Measurements from ENCODE around the gene PLEKHG4B.

PLEKHG4B gene

DNA sequence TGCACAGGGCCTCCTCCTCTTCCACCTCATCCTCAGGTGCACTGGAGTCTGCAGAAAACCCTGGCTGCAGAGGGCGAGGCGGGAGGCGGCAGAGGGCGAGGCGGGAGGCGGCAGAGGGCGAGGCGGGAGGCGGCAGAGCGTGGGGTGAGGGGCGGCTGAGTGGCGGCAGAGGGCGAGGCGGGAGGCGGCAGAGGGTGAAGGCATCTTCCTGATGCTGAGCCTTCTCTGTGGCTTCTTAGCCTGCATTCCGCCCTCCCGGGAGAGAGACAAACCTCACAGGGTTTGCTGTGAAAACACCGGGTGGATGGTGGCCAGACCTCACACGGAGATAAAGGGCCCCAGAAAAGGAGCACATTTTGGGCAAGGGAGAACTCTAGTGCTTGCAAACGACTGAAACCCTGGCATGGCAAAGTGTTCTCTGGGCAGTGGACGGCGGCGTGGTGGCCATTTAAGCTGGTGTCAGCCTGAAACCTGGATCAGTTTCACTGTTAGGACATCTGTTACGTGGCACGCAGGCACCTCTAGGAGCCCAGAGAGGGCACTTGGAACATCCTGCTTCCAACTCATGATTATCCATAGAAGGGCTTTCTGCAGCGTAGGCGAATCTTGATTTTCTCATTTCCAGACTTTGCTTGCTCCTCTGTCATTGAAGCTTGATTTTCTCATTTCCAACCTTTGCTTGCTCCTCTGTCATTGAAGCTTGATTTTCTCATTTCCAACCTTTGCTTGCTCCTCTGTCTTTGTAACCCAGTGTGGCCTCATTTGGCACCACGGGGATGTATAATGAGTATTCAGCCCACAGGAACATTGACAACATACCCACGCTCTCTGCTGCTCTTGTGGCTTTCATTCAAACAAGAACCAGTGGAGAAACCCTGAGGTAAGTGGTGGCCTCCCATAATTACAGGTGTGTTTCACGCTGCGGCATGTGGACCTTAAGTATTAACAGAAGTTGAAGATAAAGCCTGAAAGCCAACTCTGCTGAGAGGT lies 16.3 kb upstream of the PLEKHG4B start:
- DNase-seq, result no peak

DNA sequence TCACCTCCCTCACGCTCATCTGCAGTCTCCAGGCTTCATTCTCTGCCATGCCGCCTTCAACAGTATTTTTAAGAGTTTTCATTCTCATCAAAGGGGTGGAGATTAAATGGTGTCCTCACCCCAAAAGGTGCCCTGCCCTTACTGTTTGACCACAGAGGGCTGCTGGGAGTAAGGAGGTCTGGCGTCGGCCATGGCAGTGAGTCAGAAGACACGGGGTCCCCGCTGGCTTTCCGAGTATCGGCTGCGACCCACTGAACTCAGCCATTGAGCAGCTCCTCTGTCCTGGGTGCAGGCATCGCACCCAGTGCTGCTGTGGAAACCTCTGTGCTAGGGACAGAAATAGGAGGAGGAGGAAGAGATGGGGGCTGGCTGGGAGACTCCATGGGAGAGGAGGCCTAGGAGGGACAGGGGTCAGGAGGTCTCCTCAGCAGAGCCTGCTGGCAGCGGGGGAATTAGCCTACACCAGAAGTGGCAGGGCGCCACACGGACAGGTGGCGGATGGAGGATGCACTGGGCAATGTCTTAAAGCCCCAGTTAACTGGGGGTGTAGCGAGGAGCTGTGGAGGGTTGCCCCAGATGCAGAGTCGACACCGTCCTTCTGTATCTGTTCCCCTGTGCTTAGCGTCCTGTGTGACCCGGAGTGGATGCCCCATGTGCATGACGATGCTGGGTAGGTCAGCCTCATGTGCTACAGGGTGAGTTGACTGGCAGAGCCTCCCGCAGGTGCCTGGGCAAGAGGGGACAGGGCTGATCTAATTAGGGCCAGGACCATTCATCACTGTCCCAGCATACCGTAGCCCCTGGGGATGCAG lies 15.4 kb upstream of the PLEKHG4B start:
- DNase-seq, result no peak

DNA sequence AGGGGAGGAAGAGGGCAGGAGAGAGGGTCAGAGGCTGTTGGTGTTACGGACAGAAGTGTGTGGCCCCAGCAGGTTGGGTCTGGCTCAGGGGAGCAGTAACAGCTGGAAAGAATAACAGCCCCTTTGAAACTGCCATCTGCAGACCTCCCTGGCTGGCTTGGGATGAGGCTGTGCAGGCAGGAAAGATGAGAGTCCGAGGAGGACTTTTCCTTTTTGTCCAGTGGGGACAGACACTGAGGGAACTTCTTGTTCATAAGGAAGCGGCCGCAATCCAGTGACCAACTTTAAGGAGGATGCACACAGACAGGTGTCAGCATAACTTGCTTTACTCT lies 14.8 kb upstream of the PLEKHG4B start:
- DNase-seq, result no peak

DNA sequence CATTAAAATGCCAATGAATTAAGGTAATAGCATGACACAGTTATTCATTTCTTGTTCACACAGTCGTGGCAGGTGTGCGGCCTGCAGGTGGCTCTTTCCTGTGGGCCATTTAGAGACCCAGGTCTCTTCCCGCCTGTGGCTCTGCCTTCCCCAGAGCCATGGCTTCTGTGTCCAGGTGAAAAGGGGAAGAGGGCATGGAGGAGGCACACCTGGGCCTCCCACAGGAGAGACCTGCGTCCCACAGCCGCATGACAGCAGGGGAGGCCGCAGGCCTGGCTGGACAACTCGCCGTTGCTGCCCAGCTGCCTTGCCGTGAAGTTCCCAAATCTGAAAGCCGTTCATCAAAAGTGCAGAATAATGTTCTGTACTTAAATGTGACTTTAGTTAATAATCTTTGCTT lies 14.4 kb upstream of the PLEKHG4B start:
- no peak for DNase-seq

DNA sequence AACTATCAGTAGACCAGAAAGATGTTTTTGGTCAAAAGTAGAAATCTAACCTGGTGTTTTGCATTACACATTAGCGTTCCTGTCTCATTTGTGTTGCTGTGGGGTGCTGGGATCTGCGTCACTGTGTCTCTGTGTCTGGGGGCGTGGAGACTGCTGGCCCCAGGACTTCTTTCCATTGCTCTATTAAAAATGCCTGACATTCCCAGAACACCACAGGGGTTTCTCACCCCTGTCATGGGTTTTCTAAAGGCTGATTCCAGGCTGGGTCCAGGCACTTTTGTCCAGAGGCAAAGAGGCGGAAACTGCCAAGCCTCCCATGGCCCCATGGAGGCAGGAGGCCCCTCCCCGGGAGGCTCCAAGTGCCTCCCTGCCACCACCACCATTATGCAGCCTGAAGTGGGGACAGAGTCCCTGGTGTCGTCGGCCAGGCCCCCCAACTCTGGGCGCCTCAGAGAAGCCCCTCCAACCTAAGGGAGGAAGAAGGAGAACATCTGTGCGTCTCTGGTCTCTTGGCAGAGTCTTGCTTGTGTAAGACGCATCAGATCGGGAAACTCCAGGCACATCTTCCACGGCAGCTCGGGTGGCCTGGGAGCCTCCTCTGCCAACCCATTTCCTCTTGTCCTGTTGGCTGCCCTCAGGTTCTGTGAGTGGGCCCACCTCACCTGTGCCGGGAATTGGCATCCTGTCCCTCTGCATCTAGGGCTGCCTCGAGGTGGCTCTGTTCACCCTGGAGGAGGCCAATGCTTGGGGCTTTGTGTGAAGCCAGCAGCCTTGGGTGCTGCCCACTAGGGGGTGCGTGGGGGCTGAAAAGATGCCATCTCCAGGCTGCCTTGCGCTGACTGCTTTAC lies 13.8 kb upstream of the PLEKHG4B start:
- no peak for DNase-seq

DNA sequence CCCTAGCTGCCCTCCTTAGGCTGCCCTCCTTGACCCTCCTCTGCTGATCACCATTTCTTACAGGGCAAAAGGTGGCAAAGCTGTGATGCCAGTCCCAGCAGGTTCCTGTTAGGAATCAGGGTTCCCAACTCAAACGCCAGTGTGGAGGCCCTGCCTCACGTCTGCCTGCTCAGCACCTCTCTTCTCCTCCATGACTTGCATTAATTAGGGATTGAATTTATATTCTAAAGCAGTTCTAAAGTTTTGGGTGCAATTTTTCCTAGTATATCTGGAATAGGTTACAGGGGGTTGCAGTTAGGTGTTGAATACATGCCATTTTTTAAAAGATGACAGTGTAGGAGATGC lies 13.2 kb upstream of the PLEKHG4B start:
- DNase-seq, result no peak

DNA sequence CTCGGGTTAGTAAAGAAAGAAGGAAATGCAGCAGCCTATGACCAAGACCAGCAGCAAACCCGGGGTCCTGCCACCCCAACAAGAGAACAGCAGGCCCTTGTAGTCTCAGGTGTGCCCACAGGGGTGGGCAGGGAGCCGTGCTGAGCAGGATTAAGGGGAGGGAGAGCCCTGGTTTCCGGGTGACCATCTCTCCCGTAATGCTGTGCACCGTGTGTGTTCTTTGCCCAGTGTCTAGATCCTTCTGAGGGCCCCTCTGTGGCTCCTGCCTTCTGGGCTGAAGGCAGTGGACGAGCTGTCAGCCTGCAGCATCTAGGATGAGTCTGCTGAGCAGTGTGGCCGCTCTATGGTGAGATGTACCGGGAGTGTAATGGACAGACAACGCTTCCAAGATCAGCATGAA lies 12.7 kb upstream of the PLEKHG4B start:
- DNase-seq, result no peak

DNA sequence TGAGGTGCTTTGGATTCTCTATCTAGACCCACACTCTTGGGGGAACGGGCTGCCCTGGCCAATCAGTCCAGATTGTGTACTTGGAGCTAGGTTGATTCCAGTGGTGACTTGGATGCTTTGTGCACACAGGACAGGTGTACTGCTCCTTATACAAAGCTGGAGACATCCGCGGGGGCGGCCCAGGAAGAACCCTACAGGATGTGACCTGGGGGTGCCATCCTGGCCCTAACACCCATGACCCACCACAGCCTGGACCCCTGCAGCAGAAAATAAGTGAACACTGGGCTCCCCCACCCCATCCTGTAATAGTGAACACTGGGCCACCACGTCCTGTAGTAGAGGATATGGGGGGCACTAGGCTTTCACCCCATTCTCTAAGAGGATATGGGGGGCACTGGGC lies 12.1 kb upstream of the PLEKHG4B start:
- DNase-seq, result no peak

DNA sequence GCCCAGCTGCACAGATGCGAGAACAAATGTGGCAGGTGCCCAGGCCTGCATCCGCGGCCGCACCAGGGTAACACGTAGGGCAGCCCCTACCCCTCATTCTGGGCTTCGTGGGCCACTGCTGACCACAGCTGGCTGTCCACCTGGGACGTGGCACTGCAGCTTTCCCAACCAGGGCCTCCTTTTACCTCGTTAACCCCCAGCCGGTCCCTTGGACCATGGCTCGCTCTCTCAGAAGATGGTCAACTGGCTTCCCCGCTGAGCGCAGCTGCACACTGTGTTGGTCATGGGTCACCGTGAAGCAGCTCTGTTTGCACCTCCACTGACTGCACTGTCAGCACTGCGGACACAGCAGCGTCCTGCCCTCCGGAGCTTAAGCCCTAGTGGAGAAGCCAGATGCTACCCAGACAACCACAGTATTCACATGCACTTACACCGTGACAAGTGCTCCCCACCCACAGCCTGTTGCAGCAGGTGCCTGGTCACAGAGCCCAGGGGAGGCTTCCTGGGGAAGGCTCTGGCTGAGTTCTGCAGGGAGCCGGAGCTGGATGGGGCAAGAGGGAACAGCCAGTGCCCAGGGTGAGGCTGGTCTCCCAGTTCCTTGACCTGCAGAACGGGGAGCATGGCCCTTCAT lies 10.5 kb upstream of the PLEKHG4B start:
- DNase-seq, result no peak

DNA sequence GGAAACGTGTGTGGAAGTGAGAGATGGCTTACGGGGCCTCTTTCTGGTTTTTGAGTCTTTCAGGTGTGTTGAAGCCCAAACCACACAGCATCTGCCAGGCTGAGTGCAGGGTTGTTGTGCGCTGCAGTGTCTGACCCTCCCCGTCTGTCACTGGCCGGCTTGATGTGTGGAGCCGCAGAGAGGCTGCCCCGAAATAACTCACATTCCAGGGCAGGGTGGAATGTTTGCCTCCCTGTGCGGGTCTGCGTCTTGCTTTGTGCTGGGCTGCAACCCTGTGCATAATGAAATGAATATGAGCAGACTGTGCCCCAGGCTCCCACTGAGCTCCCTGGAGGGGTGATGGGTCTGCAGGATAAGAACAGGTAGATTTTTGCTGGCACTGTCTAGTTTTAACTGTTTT lies 9.9 kb upstream of the PLEKHG4B start:
- DNase-seq, result no peak

DNA sequence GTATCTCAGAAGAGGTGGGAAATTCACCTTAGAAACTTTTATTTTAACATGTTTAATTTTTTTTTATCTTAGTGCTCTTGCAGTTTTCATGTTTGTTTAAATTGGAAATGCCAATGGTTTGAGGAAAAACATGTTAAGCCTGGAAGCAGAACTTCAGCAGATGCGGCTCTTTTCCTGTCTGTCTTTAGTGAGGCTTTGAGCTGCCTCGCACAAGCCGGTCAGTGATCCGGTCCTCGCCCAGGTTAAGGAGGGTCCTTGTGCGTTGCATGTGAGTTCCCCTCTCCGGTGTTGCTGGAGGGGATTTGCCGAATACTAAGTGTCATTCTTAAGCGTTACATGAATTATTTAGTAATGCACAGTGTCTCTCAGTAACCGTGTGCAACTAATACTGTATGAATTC lies 9.4 kb upstream of the PLEKHG4B start:
- no peak for DNase-seq

DNA sequence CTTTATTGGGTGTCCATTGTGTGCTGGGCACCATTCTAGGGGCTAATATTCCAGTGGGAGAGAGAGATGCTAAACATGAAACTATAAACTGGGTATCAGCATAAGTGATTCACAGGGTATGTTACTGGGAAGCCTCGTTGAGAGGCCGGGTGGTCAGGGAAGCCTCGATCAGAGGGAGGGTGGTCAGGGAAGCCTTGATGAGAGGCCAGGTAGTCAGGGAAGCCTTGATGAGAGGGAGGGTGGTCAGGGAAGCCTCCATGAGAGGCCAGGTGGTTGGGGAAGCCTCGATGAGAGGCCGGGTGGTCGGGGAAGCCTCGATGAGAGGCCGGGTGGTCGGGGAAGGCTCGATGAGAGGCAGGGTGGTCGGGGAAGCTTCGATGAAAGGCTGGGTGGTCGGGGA lies 8.9 kb upstream of the PLEKHG4B start:
- no peak for DNase-seq

DNA sequence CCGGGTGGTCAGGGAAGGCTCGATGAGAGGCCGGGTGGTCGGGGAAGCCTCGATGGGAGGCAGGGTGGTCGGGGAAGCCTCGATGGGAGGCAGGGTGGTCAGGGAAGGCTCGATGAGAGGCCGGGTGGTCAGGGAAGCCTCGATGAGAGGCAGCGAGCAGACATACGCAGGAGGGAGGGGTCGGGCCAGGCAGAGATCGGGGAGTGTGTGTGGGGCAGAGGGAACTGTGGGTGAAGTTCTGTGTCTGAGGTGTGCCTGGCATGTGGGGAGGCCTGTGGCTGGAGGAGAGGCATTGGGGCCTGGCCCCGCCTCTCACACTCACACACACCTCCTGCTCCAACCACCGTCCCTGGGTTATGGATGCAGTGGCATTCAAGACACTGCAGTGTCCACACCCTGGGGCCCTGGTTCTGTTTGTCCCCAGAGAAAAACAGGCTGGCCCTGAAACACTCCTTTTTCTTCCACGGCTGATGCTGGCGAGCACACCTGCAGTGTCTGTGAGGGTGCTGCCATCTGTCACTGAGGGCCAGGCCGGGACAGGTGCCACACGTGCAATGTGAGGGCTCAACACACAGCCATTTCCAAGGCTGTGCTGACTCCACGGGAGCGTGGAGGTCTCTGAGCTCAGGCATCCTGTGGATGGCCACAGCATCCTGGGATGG lies 6.5 kb upstream of the PLEKHG4B start:
- no peak for DNase-seq

DNA sequence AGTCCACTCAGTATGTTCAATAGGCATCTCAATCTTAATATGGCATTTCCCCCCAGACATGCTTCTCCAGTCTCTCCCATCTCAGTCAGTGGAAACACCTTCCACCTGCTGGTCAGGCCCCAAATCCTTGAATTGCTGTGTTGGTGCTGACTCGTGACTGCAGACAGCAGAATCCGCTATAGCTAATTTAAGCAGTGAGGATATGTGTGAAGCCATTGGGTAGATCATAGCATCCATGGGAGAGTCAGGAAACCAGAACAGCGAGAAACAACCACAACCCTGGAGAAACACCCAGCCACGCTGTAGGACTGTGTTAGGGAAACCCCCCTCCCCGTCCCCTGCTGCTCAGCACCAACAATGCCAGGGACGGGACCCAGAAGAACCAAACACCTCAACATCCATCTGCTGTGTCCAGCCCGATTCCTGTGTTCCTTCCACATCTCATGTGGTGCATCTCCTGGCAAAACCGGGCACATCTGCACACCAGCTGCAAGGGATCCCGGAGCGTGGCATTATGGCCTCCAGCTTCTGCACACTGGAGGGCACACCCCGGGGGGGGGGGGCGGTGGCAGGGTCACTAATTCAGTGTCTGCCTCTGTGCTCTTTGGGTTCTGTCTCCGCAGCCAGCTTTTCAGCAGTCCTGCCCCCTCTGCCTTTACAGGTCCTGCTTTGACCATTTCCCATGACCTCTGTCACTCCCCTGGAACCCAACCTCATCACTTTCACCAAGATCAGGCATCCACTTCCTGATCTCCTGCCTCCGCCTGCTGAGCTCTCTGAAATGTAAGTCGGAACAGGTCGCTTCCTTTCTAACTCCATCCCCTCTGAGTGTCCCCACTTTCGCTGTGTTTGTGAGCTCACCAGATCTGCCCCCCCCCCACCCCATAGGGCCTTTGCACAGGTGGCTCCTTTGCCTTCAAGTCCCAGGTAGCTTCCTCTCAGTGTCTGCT lies 2.4 kb upstream of the PLEKHG4B start:
- DNase-seq, result no peak

DNA sequence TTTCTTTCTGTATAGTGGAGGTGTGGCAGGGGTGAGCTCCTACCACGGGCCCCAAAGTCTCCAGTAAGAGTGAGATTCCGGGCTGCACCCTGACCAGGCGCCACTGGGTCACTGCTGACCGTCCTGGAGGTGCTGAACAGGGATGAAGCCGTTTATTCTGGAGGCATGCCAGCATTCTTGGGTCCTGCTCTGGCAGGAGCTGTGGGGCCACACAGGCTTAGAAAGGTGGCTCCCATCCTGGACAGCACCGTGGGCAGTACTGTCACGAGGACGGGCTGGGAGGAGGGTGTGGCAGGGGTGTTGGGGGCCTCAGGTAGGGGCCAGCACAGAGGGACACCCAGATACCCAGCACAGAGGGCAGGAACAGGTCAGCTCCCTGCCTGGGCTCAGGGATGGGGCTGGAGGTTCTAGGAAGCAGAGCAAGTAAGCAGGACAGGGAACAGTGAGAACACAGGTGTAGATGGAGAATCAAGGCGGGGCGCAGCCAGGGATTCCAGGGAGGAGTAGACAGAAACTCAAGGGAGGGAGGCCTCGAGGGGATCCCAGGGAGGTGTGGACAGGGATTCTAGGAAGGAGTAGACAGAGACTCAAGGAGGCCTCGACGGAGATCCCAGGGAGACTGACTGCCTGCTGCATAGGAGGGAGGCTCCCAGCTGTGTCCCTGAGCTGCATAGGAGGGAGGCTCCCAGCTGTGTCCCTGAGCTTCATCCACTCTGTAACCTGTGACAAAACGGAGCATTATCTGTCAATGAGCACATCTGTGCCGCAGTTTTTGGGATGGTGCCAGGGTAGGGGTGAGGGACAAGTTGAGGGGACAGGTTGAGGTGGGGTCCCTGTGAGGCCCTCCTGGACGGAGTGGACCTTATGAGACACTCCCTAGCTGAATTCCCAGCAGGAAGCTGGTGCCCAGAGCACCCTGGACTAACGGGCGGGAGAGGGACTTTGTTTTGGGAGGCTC lies 1.1 kb upstream of the PLEKHG4B start:
- no peak for DNase-seq

DNA sequence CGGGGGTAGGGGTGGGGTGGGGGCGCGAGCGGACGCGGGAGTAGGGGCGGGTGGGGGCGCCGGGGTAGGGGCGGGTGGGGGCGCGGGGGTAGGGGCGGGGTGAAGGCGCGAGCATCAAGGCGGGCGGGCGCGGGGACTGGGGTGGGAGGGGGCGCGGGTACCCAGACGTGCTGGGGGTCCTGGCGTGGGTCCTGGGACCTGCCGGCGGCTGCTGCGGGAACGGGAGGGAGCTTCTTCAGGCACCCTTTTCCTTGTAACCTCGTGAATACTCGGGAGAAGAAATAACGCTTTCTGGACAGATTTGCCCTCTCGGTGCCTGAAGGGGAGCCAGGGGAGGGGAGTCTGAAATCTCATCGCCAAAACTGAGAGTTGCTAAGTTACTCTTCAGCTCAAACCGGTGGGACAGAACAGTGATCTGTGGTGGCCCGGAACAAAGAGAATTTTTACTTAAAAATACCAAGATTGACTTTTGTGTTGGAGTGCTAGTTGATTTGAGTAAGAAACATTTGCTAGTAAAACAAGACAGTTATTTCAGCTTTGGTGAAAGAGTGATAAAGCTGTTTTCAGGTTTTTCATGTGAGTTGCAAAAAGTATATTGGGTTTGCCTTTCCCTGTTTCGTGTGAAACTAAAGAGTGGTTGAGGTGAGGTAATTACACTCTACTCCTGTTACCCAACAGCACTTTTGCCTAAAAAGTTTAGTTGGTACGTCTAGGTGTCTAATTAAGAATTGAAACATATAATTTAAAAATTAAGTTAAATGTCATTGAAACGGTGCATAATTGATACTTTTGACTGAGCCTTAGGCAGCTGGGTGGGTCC lies 643 bp downstream of the PLEKHG4B start:
- DNase-seq, result no peak

DNA sequence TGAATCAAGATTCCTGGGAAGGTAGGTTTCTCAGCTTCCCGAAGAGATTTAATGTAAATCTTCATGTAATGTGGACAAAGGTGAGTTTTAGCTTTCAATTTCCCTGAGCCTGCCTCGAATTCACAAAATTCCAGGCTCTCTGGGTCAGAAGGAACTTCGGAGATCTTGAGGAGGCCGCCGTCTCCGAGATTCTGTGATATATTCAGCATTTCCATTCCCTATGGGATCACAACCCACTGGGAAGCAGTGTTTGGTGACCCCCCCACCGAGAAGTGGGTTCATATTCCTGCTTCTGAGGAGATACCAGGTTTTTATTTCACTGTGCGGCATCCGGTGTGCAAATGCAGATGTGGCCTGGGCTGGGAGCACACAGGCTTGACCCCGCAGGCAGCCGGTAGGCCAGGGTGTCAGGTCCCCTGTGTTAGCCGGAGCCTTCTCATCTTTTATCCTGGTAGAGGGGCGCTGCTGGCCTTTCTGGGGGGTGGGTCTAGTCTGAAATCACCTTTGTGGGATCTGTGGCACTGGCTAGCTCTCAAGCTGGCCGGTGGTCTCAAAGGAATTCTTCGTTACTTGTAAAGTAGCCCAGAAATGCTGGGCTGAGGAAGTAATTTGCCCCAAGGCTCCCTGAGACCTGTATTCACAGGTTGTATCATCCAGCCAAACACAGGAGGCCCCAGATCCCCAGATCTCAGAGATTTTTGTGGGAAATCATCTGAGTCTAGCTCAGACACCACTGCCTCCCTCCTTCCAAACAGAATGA lies 1.4 kb downstream of the PLEKHG4B start:
- no peak for DNase-seq

Data from central memory CD4-positive, alpha-beta T cell (primary cell).